Stimulated activated CD4-positive, alpha-beta T cell treated with anti-CD3 and anti-CD28 coated beads, Interleukin-4, amount 100 ng/mL, for 24 hours (primary cell): ENCODE data around the gene METTL23.
"Not testable (repeated sequence)": the region's sequence is repeated elsewhere in the genome, so short reads cannot be mapped to it uniquely, and the experiment has no call there.

Experiments used
- DNase-seq: peaks from one replicate; pipeline ENCODE4 v3.0.0-alpha.2; 2020

The METTL23 gene

DNA sequence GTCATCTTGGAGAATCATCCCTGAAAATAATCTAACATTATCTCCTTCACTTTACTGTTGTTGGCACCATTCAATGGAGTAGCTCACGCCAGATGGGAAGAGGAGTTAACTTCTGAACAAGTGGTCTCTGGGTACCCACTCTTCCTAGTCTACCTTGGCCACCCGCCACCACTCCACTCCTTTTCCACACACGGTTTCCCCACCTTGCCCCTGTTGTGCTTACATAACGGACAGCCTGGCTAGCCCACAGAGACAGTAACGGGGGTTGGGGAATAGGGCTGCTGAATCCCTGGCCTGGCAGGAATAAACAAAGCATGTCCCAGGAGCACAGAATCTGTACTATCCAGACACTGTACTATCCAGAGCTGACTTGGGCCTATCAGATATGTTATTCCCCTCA lies 12.3 kb upstream of the METTL23 start:
- DNase-seq: no peak

DNA sequence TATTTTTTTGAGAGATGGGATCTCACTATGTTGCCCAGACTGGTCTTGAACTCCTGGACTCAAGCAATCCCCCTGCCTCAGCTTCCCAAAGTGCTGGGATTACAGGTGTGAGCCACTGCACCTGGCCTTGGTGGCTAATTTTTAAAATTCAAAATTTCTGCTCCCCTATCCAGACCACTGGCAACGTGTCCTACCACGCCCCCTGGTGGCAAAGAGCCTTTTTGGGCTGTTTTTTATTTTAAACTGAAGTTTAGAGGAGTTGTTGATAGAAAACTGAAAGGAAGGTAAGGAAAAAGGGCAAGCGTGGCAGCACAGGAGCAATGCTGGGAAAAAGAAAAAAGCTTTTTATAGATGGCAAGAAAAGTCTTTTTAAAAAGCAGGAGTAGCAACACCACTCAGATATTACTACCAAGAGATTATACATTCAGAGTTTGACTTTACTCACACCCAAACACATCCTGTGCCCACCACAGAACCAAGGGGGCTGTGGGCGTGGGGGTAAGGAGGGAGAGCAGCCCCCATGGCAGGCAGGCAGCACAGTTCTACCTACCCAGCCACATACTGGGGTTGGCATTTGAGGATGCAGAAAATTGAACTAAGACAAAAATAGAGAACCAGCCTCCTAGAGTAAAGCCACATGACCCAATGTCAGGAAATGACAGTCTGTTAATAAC lies 11.7 kb upstream of the METTL23 start:
- DNase-seq: peak; percentile 82

DNA sequence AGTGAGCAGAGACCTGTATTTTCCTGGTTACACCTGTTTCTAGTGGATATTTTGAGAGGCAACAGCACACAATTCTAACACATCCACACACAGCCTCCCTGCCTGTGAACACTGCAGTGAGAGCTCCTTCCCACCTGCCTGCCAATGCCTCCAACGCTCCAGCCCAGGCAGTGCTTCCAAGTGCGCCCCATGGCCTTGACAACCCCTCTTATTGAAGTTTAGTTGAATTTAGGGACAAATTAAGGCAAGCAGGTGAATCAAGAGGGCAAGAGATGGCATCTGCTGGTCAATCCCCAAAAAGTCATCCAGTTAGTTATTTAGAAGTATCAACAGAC lies 11.2 kb upstream of the METTL23 start:
- no peak for DNase-seq

DNA sequence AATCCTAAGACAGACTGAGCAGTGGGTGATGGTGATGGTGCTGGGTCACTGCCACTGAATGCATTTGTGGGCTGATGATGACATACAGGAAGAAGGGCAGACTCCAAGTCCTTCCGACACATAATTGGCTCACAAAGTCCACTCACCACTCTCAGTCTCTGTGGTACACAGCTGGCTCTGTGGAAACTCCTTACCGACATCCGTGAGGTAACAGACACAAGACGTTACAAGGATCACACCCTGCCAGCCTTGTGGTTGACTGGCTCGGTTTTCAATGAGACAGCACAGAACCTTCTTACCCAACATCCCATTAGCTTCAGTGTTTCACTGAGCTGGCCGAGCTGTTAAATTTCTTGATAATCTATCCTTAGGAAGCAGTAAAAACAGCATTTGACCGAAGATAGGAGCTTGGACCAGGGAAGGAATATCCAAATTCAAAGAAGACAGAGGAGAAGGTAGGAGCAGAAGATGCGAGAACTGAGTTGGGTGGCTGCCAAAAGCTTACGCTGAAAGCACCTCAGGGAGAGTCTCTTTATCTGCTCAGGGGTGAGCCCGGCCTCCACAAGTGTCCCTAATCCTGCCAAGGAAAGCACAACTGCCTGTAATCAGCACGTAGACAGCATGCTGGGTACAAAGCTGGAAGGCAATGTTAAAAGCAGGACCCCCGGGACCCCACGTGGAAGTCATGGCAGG lies 10.3 kb upstream of the METTL23 start:
- DNase-seq: peak; percentile 29

DNA sequence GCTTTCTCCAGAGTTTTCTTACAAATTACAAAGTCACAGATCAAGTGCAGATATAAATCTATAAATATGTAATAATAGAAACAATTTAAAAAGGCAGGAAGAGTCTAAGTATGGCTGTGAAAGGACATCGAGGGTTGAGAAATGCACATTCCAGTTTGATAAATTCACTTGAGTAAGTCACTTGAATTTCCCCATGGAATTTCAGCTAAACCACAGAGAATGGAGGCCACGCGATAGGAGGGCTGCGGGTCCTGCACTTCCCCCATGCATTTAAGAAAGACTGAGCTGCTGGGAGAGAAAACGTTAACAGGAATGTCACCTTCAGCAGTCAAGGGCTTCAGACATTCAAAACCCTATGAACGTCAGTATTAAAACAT lies 9.8 kb upstream of the METTL23 start:
- no peak for DNase-seq

DNA sequence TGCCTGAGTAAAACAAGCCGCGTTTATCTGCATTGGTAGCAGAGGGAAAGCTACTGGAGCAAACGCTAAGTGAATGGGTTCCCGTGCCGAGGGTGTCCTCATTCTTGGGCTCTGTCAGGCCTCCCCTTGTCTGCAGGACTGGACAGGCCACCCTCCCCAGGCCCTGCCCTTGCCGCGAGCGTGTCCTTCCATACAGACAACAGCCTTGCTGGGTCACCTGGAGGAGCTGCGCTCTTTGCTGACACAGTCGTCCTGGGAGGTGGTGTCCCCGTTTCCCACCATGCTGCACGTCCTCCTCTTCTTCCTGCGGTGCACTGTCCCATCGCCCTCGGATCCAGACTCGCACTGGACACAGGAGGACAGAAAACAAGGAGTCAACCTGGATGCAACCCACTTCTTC lies 8.1 kb upstream of the METTL23 start:
- DNase-seq: no peak

DNA sequence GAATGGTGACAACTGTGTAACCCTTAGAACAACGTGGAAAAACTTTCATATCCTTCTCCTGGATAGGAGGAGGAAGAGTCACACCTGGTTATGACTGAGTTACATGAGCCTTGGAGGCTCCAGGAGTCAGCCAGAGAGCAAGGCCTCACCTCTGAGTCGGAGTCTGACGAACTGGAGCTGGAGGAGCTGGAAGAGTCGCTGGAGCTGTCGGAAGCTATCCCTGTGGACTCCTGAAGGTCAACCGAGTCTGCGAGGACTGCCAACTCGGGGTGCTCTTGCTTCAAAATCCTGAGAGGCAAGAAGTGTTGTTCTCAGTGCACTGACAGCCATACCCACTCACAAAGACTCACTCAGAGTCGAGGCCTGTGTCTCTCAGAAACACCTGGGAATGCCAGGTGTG lies 6.4 kb upstream of the METTL23 start:
- DNase-seq: no peak

DNA sequence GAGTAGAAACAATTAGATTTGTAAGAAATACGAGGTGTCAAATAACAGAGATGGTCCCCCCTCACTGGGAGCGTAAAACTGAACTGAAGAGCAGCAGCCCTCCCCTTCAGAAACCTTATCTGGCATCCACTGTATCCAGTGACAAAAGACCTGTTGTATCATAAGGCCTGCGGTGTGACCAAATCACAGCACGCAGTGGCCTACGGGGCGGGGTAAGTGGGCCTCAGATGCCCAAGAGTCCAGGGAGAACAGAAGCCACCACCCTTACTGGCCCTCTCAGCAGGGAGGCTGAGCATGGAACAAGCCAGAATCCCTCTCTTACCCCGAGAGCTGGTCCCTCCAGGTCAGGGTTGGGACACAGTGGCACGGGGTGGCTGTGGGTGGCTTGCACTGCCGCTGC lies 5.7 kb upstream of the METTL23 start:
- DNase-seq: no peak

DNA sequence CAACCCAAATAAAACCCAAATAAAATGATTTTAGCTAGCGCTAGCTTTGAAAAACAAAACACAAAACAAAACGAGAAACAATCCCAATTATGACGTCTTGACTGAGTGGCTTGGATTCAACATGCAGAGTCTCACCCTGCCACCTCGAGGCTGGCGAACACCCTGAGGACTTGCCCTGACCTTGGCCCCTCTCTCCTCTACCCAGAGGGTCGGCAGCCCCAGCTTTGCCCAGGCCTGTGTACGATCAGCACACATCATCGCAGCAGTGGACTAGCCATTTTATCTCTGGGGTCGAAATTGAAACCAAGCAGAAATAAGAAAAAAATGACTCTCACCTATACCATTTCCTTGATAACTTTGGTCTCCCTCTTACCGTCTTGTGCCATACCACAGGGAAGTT lies 5.2 kb upstream of the METTL23 start:
- no peak for DNase-seq

DNA sequence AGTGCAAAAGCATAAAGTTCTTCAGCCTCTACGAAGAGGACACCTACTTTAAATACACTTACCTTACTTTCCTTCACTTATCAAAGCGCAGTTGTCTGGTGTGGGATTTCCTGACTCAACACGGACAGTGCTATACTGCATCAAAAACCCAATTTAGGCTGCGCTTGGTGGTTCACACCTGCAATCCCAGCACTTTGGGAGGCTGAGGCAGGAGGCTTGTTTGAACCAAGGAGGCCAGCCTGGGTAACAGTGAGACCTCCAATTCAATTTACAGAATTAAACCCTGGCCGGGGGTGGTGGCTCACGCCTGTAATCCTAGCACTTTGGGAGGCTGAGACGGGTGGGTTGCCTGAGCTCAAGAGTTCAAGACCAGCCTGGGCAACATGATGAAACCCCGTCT lies 4.4 kb upstream of the METTL23 start:
- no peak for DNase-seq

DNA sequence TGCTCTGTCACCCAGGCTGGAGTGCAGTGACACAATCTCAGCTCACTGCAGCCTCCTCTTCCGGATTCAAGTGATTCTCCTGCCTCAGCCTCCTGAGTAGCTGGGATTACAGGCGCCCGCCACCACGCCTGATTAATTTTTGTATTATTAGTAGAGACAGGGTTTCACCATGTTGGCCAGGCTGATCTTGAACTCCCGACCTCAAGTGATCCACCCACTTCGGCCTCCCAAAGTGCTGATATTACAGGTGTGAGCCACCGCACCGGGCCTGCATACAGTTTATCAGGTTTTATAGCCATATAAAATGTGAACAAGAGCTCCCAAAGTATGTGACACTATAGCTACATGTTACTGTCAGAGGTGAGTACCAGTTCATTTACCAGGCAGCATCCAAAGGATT lies 3.7 kb upstream of the METTL23 start:
- DNase-seq: not testable (repeated sequence)

DNA sequence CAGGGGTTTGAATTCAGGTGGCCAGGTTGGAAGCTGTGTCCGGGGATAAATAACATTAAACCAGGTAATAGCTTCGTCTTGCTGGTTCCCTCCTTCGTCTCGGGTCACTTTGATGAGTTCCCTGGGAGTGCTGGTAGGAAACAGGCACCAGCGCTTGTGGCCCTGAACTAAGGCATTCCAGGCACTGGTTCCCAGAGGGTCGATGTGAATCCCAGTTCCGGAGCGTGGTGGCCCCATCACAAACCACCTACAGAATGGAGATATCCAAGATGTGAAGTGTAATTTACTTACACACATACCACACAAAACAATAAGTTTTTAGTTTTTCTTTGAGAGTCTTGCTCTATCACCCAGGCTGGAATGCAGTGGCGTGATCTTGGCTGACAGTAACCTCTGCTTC lies 2.8 kb upstream of the METTL23 start:
- DNase-seq: no peak

DNA sequence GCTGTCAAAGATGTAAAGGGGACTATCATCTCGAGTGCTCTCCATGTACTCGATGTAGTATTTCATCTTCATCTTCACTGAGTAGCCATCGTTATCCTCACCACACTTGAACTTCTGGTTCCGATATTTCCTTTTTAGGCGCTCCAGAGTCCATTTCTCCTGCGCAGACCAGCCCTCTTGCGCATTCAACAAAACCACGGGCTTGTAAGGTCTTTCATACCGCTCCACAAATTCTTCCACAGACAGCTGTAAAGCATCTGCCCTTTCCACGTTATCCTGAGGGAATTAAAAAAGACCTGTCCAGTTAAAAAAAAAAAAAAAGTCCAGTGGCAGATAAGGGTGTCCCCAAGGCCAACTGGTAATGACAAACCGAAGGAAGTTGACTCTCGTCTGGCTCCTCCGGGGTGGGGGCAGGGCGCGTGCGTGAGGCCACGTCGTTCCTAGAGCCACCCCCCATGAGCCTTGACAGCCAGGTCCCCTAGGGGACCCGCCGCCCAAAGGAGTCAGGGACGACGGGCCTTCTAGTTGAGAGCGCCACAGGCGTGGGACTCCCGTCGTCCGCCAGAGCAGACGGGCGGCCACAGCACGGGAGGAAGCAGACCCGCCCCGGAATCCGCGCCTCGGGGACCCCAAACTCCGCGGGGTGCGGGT lies 934 bp upstream of the METTL23 start:
- DNase-seq: peak; percentile 77

DNA sequence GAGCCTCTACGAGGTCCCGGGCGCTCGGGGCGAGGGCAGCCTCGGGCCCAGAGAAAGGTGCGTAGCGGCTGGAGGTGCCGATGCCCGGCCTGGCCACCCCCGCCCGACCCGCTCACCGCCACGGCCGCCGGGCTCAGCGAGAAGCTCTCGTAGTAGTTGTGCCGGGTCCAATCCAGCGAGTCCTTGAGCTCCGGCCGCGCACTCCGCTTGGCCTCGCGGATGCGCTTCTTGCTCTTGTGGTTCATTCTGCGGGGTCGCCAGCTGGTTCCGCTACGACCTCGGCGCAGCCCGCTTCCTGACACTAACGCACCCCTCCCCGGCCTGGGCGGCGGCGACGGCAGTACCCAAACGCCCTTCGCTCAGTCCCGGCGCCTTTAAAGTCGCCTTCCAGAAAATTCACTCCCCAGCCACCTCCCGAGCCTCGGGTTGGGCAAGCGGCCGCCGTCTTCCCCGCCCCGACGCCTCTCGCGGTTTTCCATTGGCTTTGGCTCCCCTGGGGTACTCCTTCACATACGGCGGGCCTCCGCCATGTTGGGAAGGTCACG lies 336 bp upstream of the METTL23 start, which contains the start of gene JMJD6:
Gene JMJD6 (minus strand): TSS at position 376 of the 545 bp plus-strand sequence. CDS start 131 bp downstream, at position 245.
- peak; percentile 96 for DNase-seq

DNA sequence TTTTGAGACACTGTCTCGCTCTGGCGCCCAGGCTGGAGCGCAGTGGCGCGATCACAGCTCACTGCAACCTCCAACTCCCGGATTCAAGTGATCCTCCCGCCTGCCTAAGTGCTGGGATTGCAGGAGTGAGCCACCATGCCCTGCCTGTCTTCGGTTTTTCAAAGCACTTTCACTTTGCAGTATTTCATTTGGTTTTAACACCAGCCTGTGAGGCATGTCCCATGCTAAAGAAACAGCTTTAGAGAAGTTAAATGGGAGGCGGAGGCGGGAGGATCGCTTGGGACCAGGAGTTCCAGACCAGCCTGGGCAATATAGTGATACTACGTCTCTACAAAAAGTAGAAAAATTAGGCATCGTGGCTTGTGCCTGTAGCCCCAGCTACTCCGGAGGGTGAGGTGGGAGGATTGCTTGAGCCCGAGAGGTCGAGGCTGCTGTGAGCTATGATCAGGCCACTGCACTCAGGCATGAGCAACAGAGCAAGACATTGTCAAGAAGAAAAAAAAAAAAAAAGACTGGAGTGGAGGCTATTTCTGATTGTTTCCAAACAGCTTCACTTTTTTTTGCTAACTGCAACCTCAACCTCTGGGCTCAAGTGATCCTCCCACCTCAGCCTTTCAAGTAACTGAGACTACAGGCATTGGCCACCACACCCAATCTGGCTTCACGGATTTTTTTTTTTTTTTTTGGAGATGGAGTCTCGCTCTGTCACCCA lies 1.3 kb downstream of the METTL23 start:
- peak; percentile 28 for DNase-seq

DNA sequence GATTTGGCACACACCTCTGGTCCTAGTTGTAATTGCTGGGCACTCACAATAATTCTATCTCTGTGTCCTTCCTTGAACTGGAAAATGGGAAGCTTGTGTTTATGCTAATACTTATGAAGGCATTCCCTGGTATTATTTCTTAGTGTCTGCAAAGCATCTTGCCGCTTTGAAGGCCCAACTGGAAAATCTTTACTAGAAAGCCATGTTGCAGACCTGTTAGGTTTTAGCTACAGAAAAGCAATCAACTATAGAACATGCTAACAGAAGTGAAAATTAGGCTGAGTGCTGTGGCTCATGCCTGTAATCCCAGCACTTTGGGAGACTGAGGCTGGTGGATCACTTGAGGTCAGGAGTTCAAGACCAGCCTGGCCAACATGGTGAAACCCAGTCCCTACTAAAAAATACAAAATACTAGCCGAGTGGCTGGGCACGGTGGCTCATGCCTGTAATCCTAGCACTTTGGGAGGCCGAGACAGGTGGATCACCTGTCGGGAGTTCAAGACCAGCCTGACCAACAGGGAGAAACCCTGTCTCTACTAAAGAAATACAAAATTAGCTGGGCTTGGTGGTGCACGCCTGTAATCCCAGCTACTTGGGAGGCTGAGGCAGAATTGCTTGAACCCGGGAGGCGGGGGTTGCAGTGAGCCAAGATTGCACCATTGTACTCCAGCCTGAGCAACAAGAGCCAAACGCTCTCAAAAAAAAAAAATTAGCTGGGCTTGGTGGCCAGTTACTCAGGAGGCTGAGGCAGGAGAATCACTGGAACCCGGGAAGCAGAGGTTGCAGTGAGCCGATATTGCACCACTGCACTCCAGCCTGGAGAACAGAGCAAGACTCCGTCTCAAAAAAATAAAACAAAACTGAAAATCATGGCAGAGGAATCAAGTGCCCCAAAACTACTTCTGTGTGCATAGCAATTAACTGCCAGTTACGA lies 5.4 kb downstream of the METTL23 start:
- not testable (repeated sequence) for DNase-seq

DNA sequence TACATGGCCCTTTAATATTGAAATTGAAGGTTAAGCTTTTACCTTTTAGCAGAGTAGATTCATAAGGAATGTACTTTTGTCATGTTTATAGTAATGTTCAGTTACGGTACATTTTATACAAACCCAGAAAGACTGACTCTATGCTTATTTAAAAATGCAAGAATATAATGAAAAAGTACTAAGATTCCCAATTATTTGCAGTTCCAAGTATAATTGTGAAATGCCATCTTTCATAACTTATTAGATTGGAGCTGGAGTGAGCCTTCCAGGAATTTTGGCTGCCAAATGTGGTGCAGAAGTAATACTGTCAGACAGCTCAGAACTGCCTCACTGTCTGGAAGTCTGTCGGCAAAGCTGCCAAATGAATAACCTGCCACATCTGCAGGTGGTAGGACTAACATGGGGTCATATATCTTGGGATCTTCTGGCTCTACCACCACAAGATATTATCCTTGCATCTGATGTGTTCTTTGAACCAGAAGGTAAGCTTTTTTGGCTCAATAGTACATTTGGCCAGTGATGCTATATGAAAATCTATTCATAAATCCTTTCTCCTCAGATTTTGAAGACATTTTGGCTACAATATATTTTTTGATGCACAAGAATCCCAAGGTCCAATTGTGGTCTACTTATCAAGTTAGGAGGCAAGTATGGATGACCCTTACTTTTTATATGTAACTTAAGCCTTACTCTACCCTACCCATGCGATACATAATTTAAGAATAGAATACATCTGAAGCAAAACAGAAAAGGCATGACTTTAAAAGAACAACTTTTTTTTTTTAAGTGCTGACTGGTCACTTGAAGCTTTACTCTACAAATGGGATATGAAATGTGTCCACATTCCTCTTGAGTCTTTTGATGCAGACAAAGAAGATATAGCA lies 6.3 kb downstream of the METTL23 start:
- DNase-seq: no peak

DNA sequence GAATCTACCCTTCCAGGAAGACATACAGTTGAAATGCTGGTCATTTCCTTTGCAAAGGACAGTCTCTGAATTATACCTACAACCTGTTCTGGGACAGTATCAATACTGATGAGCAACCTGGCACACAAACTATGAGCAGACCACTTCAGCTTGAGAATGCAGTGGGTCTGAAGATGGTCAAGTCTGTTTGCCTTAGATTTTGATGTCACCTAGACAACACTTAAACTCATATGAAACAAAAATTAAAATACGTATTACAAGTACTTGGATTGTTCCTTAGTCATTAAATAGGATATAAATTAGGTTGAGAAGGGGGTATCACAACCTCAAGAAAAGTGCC lies 6.9 kb downstream of the METTL23 start:
- DNase-seq: no peak

DNA sequence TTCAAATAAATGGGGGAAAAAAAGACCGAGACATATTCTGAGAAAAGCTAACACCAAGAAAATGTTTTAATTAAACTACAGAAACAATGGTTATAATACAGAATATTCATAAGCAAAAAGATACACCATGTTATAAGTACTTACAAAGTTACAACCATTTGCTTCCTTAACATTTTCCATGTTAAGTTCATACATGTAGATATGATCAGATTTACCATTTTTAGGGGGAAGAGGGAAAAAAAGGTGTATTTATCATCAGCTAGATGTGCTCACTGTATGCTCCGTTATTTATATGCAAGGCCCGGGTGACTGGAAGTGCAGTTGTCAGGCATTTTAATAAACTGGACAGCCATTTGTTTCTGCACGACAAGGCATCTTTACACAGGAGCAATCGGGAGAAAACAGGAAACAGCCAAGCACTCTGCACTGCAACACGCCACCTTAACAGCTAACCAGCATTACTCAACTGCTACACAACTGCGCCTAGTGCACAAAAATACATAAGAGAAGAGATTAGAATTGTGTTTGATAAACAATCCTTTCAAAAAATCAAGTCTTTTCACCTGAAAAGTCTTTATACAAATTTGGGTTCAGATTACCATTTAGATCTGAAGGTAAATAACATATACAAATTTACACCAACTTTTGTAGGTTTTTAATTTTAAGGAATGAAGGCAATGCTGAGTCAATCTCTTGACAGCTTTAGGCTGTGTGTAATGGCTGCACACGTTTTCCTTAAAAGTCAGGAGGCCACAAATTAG lies 7.6 kb downstream of the METTL23 start:
- no peak for DNase-seq

DNA sequence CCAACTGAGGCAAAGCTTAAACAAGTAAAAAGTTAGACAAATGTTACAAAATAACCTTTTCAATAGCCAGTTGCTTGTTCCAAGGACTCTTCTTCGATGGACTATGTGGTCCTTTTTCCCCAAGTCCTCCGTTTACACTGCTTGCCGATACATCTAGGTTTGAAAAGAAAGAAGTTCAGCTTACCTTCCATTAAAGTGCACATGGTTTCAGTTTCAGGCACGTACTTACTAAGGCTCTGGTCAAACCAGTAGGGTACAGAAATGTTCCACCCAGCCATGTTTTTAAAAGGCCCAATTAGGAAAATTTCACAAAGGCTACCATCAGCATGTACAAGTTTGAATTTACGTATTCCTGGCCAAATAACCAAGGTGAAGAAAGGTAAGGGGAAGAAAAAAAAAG lies 8.4 kb downstream of the METTL23 start:
- no peak for DNase-seq
